ENCODE results near the gene CREB3. TPM values are rescaled to one million over a fixed set of nuclear protein-coding genes. Genes with fewer than 3 reads are reported as not detected.
A peak's percentile ranks its signal among the peaks of the same experiment; 100 is the strongest.

Gene CREB3
- total RNA-seq, 1 donor from 2014 or later, result 39.9 TPM

GRCh38 chr9:35748858-35749514 lies 16.5 kb downstream of the CREB3 start, which contains the start of the genes GBA2 and RGP1:
Gene GBA2, minus strand, starts transcription at chr9:35749228. Its CDS starts 524 bp downstream, at chr9:35748704.
Gene RGP1, plus strand, starts transcription at chr9:35749287. Its CDS starts 469 bp downstream, at chr9:35749756.
- DNase-seq (ENCODE audit: low read depth in 2 of 2), result peak; percentile 70 to 89

- peak; percentile 48 to 67 for DNase-seq (ENCODE audit: low read depth in 2 of 2)
Observed at GRCh38 chr9:35749515-35750255, 17.2 kb downstream of the CREB3 start.

GRCh38 chr9:35750256-35750531 lies 17.7 kb downstream of the CREB3 start:
- no peak for DNase-seq (ENCODE audit: low read depth in 2 of 2)

GRCh38 chr9:35753466-35753865 lies 21.0 kb downstream of the CREB3 start:
- peak; percentile 47 to 82 for DNase-seq (ENCODE audit: low read depth in 2 of 2)

DNA sequence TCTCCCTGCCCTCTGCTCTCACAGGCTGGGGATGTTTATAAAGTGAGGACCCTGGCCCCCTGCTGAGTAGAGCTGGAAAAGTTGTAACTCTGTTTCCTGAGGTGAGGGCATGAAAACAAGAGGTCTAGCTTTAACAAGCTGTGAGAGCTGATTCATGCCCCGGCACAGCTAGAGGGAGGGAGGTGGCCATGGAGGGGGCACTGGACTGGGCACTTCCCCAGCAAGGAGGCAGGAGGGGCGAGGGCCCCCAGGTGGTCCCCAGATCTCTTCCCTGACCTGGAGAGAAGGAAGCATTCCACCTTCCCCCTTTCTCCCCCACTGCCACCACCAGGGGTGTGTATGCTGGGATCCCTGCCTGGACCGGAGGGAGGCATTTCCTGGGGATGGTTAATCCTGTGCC lies 21.8 kb downstream of the CREB3 start, which contains the start of gene MSMP:
MSMP (minus strand) TSS at position 13 of the 400 bp plus-strand sequence. CDS start 147 bp downstream, outside the sequence.
- DNase-seq (ENCODE audit: low read depth in 2 of 2), result peak; percentile 80 to 81

DNA sequence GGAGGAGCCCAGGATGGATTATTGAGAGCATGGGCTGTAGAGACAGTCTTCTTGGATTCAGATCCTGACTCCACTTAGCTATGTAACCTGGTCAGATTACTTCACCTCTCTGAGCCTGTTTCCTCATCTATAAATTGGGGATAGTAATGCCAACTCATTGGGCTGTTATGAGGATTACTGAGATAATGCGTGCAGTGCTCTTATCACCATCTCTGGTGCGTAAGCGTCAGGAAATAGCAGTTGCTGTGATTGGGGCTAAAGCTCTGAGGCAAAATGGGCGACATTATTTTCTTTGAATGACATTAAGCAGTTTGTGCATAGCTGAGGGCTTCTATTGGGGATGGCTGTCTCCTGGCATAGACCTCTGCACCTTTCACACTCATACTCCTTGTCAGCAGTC lies 22.6 kb downstream of the CREB3 start:
- DNase-seq (ENCODE audit: low read depth in 2 of 2), result peak in 1 of 2 donors; percentile 51

DNA sequence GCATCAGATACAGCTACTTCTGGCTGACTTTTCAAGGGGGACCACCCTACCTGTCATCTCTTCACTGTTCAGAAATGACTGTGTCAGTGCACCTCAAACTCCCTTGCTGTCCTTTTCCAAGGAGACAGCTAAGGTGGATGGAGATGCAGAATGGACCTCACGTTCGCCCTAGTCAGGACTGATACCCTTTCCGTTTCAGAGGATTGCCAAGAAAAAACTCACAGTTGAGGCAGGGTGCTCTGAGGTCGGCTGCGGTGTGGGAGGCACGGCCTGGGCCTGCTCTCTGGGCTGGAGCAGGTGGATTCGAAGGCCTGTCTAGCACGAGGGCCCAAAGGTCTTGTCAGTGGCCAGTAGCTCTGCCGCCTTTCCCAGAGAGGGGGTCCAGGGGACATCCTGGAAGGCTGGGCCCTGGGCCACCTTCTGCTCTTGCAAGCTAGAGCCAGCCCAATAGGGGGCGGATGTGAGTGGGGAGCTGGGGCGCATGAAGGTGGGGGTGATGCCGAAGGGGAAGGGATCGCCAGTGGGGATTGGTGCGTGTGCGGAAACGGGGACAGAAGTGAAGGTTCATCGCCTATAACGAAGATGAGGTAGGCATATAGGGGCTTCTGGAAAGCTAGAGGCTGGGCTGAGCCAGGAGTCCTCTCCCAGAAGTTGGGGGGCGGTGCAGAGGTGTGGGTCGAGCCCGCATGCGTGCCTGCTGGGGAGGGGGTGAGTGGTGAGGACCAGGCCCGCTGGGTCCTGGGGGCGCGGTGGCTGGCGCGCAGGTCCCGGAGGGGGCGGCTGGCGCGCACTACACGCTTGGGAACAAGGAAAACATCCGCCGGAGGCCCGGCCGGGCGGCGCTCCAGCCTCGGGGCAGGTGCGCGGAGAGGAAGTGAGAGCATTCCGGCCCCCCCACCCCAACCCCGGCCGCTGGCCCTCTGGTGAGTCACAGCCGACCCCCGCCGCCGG lies 24.1 kb downstream of the CREB3 start:
- peak; percentile 74 to 92 for DNase-seq (ENCODE audit: low read depth in 2 of 2)

DNA sequence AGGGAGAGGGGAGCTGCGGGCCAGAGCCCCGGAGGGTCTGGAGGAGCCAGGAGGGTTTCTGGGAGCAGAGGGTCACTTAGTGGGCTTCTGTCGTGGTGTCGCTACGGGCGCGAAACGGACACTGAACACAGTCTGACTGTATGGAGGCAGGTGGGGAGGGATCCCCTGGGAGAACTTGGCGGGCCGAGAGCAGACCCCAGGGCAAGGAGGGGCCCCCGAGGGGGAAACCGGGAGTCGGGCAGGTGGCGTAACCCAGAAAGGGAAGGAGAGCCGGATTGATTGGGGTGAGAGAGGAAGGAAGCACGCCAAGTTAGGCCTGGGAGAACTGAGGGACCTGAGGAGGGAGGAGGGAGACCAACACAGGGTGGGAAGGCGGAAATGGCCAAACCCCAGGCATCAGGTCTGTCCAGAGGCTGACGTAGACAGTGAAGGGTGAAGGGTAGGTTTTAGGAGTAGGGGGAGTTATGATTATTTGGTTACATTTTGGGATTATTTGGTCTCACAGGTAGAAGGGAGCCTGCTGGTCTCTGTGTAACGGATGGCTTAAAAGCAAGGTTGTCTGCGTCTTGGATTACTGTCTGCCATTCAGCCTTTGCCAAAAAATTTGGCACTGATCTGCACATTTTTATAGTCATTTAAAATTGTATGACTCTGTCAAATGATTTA lies 24.9 kb downstream of the CREB3 start:
- peak in 1 of 2 donors; percentile 59 for DNase-seq (ENCODE audit: low read depth in 2 of 2)

GRCh38 chr9:35757892-35758275 lies 25.4 kb downstream of the CREB3 start:
- DNase-seq (ENCODE audit: low read depth in 2 of 2), result no peak

GRCh38 chr9:35758475-35759050 lies 26.1 kb downstream of the CREB3 start:
- peak in 1 of 2 donors; percentile 39 for DNase-seq (ENCODE audit: low read depth in 2 of 2)

DNA sequence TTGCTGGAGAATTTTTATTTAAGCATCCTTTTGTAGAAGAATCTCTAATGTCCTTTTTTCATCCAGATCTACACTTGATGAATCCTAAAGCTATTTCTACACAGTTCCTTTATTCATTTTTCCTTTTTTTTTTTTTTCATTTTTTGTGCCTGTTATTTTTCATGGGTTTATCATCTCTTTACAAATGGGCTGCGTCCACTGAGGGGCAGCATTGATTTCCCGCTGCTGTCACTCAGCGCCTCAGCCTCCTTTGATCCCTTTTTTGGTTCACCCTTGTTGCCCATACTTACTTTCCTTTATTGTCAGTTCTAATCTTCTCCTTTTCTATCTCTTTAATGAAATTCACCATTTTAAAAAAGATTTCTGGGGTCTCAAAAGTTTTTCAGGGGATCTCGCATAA lies 27.3 kb downstream of the CREB3 start:
- no peak for DNase-seq (ENCODE audit: low read depth in 2 of 2)

- peak in 1 of 2 donors; percentile 95 for DNase-seq (ENCODE audit: low read depth in 2 of 2)
Observed at GRCh38 chr9:35760651-35761050, 28.2 kb downstream of the CREB3 start.

GRCh38 chr9:35763181-35763580 lies 30.7 kb downstream of the CREB3 start:
- DNase-seq (ENCODE audit: low read depth in 2 of 2), result no peak

GRCh38 chr9:35763803-35764202 lies 31.3 kb downstream of the CREB3 start:
- DNase-seq (ENCODE audit: low read depth in 2 of 2), result no peak

DNA sequence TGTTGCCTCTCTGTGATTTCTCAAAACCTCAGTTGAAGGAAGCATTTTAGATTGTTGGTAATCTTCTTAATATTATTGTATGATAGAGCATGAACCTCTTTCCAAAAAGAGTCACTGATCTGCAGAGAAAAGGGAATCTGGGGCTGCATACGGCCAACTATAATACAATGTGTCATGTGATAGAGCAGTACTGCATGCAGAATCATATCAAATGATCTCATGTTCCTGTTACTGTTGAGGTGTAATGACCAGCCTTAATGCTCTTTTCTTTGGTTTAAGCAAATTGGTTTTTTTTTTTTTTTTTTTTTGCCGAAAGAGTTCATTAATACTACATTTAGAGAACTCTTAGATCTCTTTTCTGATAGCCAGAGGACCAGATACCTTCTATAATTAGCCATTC lies 34.5 kb downstream of the CREB3 start:
- no peak for DNase-seq (ENCODE audit: low read depth in 2 of 2)

DNA sequence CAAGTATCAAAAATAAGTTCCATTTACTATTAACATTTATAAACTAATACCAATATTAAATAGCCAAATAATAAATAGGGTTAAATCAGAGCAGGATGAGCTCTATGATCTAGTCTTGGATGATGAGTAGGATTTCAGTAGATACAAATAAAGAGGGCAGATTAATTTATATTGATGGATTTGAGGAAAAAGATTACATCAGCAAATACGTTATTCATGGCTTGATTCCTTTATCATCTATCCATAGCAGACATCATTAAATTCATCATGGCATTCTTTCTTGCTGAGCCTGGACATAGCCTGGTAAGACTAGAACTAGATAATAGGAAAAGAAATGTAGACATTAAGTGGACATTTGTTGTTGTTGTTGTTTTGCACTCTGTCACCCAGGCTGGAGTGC lies 35.0 kb downstream of the CREB3 start:
- DNase-seq (ENCODE audit: low read depth in 2 of 2), result no peak

- DNase-seq (ENCODE audit: low read depth in 2 of 2), result no peak
Observed at GRCh38 chr9:35769763-35770162, 37.3 kb downstream of the CREB3 start.

DNA sequence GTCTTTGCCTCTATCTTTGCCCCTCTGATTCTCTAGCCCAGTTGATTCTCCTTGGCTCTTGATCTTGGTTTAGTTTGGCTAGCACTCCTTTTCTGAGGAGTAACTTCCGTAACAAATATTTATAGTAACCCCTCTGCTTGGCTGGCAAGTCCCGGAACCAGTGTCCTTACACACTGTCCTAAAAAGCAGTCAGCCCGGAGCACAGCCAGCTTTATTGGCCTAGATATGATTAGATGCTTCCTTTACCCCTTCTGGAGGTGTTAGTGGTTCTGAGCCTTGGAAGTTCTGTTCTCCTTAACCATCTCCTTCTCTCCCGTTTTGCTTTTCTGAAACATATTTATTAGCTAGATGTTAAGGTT lies 38.6 kb downstream of the CREB3 start:
- no peak for DNase-seq (ENCODE audit: low read depth in 2 of 2)

GRCh38 chr9:35771534-35771933 lies 39.1 kb downstream of the CREB3 start:
- DNase-seq (ENCODE audit: low read depth in 2 of 2), result peak in 1 of 2 donors; percentile 86

GRCh38 chr9:35771943-35772342 lies 39.5 kb downstream of the CREB3 start:
- DNase-seq (ENCODE audit: low read depth in 2 of 2), result no peak
